CD4-positive, alpha-beta T cell treated with Interleukin-6 at 100 ng/mL for 8 hours (primary cell): ENCODE results near the gene VAMP1.
"Not testable (repeated sequence)": the region's sequence is repeated elsewhere in the genome, so short reads cannot be mapped to it uniquely, and the experiment has no call there.

Experiments used
- DNase-seq: peaks from one replicate; pipeline ENCODE4 v3.0.0-alpha.2; 2020; ENCODE audit warnings: mixed read lengths, low spot score

The VAMP1 gene

GRCh38 chr12:6469609-6470374, 685 bp downstream of the VAMP1 start:
- no peak for DNase-seq

- no peak for DNase-seq
Measured at GRCh38 chr12:6469092-6469491, 1.4 kb downstream of the VAMP1 start.

GRCh38 chr12:6468283-6468575, 2.2 kb downstream of the VAMP1 start:
- DNase-seq = no peak

GRCh38 chr12:6467571-6468282, 2.8 kb downstream of the VAMP1 start:
- not testable (repeated sequence) for DNase-seq

GRCh38 chr12:6466751-6467150, 3.7 kb downstream of the VAMP1 start:
- not testable (repeated sequence) for DNase-seq

GRCh38 chr12:6466184-6466573, 4.3 kb downstream of the VAMP1 start:
- DNase-seq = no peak

GRCh38 chr12:6465467-6466183, 4.9 kb downstream of the VAMP1 start:
- peak; percentile 57 for DNase-seq

- DNase-seq = no peak
Measured at GRCh38 chr12:6464531-6464930, 5.9 kb downstream of the VAMP1 start.

- no peak for DNase-seq
Measured at GRCh38 chr12:6463858-6464257, 6.6 kb downstream of the VAMP1 start.

GRCh38 chr12:6463216-6463615, 7.3 kb downstream of the VAMP1 start:
- DNase-seq = peak; percentile 54

- DNase-seq = no peak
Measured at GRCh38 chr12:6462234-6462995, 8.1 kb downstream of the VAMP1 start.

GRCh38 chr12:6461401-6462233, 8.9 kb downstream of the VAMP1 start:
- DNase-seq = peak; percentile 89

GRCh38 chr12:6460751-6461371, 9.6 kb downstream of the VAMP1 start:
- peak; percentile 54 for DNase-seq

- no peak for DNase-seq
Measured at GRCh38 chr12:6459004-6459337, 11.5 kb downstream of the VAMP1 start.

GRCh38 chr12:6458281-6459003, 12.0 kb downstream of the VAMP1 start:
- no peak for DNase-seq

GRCh38 chr12:6457220-6457945, 13.1 kb downstream of the VAMP1 start:
- DNase-seq = no peak

GRCh38 chr12:6452944-6453630, 17.4 kb downstream of the VAMP1 start:
- no peak for DNase-seq

- DNase-seq = no peak
Measured at GRCh38 chr12:6452245-6452943, 18.1 kb downstream of the VAMP1 start.
